IPS-NIHi7 (cell line): ENCODE results near the gene WNT6.

Experiments
- DNase-seq: peaks from one replicate; pipeline ENCODE4 v3.0.0; 2012; ENCODE audit warnings: mixed read lengths; ENCODE audit errors: extremely low spot score

Gene WNT6

DNA sequence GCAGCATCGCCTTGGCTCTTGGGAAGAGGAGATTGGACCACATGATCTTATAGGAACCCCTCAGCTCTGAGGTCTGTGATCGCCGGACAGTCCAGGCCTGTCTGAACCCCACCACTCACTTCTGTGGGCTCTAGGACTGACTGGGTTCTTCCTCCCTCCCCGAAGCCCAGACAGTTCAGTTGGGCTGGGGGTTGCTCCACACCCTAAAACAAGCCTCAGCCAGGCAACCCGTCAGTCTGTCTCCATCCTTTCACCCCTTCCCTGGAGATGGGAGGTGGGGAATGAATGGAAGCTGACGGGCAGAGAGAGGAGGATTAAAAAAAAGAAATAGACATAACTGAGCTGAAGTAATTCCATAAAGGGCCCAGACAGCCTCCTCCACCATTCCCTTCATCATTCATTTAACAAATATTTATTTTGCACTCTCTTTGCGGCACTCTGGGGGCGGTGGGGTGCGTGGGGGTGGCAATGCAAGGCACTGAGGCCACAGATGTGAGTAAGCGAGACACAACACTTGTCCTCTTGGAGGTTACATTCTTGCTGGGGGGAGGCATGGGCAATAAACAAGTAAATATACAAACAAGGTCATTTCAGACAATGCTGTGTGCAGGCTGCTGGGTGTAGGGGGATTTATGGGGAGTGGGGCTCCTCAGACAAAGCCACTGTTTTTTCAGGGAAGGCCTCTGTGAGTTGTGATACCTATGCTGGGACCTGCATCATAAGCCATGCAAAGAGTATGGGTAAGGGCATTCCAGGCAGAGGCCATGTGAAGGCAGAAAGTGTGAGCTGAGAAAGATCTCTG is 33.9 kb downstream of the WNT6 start:
- no peak for DNase-seq

DNA sequence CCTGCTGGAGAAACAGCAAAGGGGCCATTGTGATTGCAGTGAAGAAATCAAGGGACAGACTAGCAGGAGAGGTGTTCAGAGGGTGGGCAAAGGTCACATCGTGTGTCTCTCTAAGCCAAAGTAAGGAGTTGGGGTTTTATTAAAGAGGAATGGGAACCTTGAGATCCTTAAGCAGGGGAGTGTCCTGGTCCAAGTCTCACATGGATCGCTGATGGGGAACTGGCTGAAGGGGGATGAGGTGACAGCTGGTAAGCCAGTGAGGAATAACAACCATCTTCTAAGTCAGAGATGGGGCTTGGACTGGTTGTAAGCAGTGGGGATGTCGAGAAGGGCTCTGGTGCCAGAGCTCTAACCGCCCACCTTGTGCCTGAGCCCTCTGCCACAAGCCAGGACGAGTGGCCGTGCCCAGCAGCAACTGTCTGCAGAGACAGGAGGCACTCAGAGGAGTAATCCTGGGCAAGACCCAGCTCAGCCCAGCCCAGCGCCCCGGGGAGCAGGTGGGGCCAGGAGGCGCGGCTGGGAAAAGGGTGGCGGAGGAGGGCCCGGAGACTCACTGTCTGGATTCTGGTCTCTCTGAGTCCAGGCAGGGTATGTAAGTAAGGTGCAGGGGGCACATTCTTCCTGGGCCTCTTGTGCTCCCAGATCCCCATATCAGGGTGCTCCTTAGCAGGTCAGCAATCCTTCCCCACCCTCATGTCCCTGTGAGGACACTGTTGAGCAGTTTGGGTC is 34.7 kb downstream of the WNT6 start:
- no peak for DNase-seq

DNA sequence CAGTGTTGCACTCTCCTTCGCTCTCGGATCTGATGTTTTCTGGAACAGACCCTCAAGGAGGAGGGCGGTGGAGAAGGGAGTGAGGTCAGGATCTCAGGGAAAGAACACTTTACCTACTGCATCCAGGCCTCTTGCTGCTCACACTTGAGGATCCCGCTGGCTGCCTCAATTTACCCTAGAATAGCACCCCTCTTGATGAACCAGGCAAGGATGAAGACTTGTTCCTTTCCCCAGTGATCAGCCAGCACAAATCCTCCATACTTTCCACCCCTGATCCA is 35.2 kb downstream of the WNT6 start:
- no peak for DNase-seq

DNA sequence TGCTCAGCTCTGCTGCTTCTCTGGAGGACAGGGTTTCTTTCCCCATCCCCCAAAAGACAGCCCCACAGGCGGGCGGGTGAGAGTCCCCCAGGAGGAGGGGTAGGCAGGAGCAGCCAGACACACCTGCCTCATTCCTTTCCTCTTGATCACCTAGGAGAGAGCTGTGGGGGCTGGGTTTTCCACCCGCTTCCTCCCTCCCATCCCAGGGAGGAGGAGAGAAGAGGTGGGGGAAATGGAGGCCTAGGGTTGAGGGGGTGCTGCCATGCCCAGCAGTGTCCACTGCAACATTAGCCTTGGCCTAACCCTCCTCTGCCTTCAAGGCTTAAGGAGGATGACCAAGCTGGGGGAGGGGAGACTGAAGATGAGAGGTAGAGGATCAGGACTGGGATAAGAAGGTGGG is 35.7 kb downstream of the WNT6 start:
- DNase-seq, result no peak

DNA sequence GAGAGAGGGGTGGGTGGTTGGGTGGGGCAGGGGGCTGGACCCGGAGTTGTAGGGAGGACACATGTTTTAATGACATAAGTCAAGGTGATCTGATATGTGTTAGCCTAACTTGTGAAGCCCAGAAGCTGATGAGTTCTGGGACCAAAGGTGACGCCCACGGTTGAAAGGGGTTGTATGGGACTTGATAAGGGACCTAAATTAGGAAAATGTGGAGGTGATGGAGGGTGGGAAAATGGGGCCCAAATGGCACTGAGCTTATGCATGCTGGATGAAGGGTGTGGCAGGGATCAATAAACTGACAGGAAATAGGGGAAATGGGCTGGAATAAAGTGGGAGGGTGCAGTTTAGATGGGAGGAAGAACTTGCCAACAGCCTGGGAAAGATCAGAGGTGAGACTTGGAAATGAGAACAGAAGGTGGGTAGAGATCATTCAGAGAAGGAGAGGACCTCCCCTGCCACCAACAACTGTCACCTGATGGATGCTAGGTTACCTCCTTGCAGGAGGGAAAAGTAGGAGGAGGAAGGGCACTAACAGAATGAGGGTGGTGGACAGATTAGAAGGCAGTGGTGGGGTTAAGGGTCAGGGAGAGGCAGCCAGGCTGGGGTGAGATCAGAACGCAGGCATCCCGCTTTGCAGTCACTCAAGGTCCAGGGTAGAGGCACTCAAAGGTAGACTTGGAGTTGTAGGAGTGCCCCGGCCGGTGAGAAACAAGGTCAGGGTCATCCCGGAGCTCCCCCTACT is 36.3 kb downstream of the WNT6 start:
- DNase-seq, result no peak

DNA sequence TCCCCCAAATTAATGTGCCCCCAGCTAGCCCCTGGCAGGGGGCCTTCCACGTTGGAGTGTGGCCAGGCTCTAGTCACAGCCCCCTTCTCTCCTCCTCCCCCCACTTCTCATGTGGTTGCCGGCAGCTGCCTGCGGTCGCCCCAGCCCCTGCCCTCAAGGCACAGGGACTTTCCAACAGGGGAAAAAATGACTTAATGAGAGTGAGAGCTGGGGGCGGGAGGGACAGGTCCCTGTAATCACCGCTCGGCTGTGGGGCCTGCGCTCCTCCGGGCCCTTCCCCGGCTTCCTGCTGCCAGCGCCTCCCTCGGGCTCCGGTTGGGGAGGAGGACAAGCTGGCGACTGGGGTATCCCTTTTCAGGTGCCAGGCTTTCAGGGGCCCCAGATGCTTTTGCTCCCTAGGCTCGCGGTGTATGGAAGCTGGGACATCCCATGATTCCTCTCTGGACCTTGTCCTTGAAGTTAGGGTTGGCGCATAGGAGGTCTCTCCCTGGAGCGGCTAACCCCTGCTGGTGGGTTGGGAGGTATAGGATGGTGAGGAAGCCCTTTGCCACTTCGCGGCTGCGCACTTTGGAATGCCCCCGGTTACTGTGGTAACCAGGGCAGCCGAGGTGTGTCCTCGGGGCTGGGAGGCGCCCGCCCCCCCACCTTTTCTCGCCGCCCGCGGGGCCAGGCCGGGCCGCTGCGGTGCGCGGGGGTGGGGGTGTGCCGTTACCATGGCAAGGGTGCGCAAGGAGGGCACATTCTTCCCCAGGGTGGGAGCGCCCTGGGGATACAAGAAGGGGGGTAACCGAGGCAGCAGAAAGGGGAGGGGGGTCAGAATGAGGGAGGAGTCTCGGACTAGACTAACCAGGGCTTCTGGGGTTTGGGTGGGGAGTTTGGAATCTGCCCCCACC is 37.1 kb downstream of the WNT6 start:
- no peak for DNase-seq

DNA sequence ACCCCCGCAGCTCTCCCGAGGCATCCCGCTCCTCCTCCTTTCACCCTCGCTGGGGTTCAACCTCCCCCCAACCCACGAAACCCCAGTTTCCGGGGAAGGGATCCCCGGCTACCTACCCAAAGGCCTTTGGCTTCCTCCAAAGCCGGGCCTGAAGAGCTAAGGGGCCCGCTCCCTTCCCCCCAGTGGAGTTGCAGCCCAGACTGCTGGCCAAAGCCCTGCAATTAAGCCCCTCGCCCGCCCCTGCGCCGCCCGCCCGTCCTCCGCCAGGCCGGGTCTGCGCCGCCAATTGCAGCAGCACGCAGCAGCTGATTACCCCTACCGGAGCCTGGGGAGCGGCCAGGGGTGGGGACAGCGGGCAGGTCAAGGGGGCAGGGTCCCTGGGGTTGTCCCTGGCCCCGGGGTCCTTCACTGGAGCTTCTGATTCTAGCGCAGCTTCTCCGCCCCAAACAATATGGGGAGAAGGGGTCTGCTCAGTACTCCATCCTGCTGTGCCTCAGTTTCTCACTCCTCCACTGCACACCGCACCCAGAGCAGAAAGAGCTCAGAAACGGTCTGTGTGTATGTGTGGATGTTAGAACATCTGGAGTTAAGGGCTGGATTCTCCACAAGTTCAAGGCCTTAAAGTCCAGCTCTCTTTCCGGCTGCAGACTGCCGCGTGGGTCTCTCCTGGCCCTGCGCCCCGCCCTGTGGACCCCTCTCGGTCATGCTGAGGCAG is 37.9 kb downstream of the WNT6 start:
- no peak for DNase-seq

DNA sequence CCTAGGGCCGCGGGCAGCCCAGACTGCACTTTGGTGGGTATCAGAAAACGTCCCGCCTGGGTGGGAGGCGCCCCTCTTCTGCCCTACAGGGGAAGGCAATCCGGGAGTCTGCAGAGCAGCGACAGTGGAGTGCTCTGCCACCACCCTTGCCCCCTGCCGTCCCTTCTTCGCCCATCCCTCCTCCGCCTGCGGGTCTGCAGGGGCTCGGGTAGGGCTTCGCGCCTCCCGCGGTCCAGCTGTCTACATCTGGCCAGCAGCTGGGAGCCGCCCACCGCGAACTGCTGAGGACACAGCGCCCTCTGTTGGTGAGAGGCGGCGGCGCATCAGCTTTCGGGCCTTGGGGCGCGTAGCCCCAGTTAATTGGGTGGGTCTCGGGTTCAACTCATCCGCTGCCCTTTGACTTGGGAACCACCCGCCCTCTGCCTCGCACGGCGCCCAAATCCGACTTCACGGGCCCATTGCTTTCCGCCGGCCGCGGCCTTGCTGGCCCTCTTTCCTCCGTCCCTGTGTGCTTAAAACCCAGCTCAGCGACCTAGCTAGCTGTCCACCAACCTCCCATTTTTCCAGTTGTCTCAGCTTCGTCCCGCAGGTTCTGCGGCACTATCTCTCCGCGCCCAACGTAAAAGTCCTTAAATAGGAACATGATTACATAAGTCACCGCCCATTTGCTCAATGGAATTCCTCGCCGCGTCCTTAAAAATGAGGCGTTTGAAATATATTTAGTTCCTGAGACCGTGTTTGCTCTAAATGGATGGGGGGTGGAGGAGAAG is 38.7 kb downstream of the WNT6 start:
- peak; percentile 88 for DNase-seq

DNA sequence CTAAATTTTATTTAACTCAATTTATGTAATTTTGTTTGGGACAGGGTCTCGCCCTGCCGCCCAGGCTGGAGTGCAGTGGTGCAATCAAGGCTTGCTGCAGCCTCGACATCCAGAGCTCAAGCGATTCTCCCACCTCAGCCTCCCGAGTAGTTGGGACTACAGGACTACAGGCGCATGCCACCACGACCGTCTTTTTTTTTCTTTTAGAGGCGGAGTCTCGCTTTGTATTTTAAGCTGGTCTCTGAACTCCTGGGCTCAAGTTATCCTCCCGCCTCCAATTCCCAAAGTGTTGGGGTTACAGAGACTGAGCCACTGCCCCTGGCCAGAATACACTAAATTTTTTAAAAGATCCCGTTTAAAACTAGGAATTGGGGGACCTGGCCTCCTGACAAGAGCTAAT is 39.5 kb downstream of the WNT6 start:
- DNase-seq, result no peak

DNA sequence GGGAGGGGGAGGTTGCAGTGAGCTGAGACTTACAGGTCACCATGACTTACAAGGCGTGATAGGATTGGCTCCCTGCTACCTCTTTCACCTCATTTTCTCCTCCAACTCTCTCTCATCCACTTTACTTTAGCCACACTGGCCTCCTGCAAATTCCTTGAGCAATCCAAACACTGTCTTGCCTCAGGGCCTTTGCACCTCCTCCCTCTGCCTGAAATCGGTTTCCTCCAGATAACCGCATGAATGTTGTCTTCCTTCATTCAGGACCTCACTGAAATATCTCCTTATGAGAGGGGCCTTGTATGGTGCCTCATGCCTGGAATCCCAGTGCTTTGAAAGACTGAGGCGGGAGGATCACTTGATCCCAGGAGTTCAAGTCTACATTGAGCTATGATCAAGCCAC is 42.8 kb downstream of the WNT6 start:
- no peak for DNase-seq

DNA sequence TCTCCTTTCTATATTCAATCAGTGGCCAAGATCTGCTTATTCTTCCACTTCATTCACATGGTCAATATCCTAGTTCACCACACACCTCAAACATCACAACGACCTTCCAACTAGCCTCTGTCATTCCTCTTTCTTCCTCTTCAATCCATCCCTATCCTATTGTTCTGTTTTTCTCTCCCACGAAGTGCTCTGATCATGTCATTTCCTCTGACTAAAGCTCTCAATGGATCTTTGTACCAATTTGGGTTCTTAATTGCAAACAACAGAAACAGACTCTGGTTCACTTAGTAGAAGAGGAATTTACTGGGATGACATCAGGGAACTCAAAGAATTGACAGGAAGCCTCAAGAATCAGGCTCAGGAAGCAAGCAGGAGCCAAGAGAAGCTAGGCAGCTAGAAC is 44.6 kb downstream of the WNT6 start:
- no peak for DNase-seq

DNA sequence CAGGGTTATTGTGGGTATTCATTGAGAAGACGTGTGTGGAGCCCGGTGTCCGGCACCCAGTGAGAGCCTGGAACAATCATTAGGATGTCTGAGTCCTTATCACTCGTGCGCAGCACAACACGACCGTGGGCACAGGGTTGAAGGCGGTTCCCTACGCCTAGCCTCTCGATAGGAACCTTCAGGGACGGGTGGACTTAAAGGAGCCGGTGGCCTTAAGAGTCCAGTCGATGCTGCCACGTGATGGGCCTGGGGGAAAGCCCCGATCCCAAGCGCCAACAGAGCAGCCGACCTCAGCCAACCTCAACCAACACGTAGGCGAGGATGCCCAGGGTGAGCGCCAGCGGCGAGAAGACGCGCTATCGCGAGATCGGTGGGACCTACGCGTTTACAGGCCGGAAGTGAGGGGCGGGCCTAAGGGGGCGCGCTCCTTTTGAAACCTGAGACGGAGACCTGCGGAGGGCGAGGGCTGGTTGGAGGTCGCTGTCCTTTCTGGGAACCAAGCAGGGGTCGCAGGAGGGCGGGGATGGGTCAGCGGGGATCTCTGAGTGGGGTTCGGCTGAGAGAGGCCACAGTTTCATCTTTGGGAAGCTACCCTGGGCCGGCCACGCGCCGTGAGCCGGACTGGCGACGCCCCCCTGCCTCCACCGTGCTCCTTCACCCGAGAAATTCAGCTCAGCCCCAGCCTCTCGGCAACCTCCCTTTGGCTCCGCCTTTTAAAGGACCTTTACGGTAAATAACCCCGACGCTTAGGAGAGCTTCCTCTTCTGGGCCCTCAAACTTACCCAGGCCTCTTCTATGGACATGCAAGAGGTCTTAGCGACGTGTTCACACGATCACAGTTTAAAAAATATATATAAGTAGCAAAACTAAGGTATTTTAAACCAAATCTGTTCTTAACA is 49.4 kb downstream of the WNT6 start:
- DNase-seq, result peak; percentile 97

DNA sequence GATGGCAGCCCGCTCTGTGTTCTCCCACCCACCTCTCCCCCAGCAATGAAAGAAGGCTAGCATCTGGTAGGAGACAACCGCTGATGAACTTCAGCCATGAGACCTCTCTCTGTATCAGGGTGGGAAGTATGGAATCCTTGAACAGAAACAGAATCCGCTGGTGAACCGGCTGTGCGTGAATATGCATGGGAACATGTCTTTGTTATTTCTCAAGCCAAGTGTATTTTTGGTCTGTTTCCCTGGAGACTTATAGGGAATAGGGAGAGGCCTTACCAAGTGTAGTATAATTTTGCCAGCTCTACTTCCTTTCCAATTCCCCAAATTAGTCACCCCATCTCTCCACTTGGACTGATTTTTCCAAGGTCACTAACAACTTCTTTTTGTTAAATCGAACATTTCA is 51.1 kb downstream of the WNT6 start:
- no peak for DNase-seq

DNA sequence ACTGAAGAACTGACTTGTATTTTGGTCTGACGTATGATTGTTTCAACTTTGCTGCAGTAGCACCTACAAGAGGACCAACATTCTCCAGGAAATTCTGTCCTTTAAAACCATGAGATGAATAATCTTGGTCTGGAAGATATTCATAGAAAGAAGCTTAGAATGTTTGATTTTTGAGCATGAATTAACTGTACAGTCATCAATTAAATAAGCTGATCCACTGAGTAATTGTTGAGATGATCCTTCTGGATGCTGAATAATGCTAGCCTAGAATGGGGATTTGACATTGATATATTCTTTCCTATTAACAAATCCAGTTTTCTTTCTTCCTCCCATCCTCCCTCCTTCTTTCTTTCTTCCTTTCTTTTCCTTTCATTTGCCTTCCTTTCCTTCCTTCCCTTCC is 60.9 kb downstream of the WNT6 start:
- no peak for DNase-seq
